ENCODE results near the gene GPR135. TPM values are rescaled to one million over a fixed set of nuclear protein-coding genes. Genes with fewer than 3 reads are reported as not detected.

GPR135 gene
- total RNA-seq: 1.8 and 2.0 TPM in 2 replicates

GRCh38 chr14:59465316-59466135, at the start of gene GPR135:
GPR135 (minus strand) TSS chr14:59465380; CDS start chr14:59465226, 154 bp downstream.
- peak; percentile 54 for DNase-seq
- peaks cover 6% of the 10 kb centered on the region for H3K4me1 Mint-ChIP-seq
- H3K36me3 Mint-ChIP-seq (ENCODE audit: low read depth): no peaks in the 10 kb centered on the region
- no peaks in the 10 kb centered on the region for H3K9me3 Mint-ChIP-seq
- H3K27me3 Mint-ChIP-seq: peaks cover 10% of the 10 kb centered on the region
- intact Hi-C loops (cut with micrococcal nuclease): no loop called here
- H3K4me3 Mint-ChIP-seq: peak within 1 kb of the TSS; percentile 86
- H3K27ac Mint-ChIP-seq: peak within 1 kb of the TSS; percentile 80

GRCh38 chr14:59511916-59512575, 46.9 kb upstream of the GPR135 start:
- Mint-ChIP-seq H3K4me1 (no peaks in the 10 kb centered on the region), H3K27me3 (peaks cover 11% of the 10 kb centered on the region), H3K9me3 (no peaks in the 10 kb centered on the region)

GRCh38 chr14:59510966-59511365, 45.8 kb upstream of the GPR135 start:
- DNase-seq: no peak

More at GRCh38 chr14:59511916-59512575, 46.9 kb upstream of the GPR135 start:
- intact Hi-C loops (cut with micrococcal nuclease): no loop called here
- peak; percentile 60 for DNase-seq
- no peak overlapping the region for H3K27ac Mint-ChIP-seq
- H3K4me3 Mint-ChIP-seq: no peak overlapping the region
- no peaks in the 10 kb centered on the region for H3K36me3 Mint-ChIP-seq (ENCODE audit: low read depth)

GRCh38 chr14:59510001-59510400, 44.8 kb upstream of the GPR135 start:
- H3K4me3 Mint-ChIP-seq: no peak overlapping the region
- no peaks in the 10 kb centered on the region for H3K4me1 Mint-ChIP-seq
- no peak overlapping the region for H3K27ac Mint-ChIP-seq
- DNase-seq: no peak
- H3K27me3 Mint-ChIP-seq: peaks cover 9% of the 10 kb centered on the region
- intact Hi-C loops (cut with micrococcal nuclease): no loop called here
- H3K9me3 Mint-ChIP-seq: no peaks in the 10 kb centered on the region
- H3K36me3 Mint-ChIP-seq (ENCODE audit: low read depth): no peaks in the 10 kb centered on the region

More at GRCh38 chr14:59510966-59511365, 45.8 kb upstream of the GPR135 start:
- Mint-ChIP-seq H3K27me3 (peaks cover 11% of the 10 kb centered on the region), H3K4me1 (no peaks in the 10 kb centered on the region), H3K9me3 (no peaks in the 10 kb centered on the region), H3K27ac (no peak overlapping the region), H3K4me3 (no peak overlapping the region), H3K36me3 (ENCODE audit: low read depth) (no peaks in the 10 kb centered on the region)
- intact Hi-C loops (cut with micrococcal nuclease): no loop called here

GRCh38 chr14:59509101-59509500, 43.9 kb upstream of the GPR135 start:
- Mint-ChIP-seq H3K27me3 (peaks cover 9% of the 10 kb centered on the region), H3K9me3 (no peaks in the 10 kb centered on the region), H3K27ac (no peak overlapping the region), H3K4me1 (peaks cover 3% of the 10 kb centered on the region), H3K4me3 (no peak overlapping the region), H3K36me3 (ENCODE audit: low read depth) (no peaks in the 10 kb centered on the region)
- DNase-seq: no peak
- intact Hi-C loops (cut with micrococcal nuclease): no loop called here

GRCh38 chr14:59507752-59508103, 42.5 kb upstream of the GPR135 start:
- peaks cover 2% of the 10 kb centered on the region for H3K36me3 Mint-ChIP-seq (ENCODE audit: low read depth)

GRCh38 chr14:59507063-59507751, 42.0 kb upstream of the GPR135 start:
- Mint-ChIP-seq H3K27ac (no peak overlapping the region), H3K4me1 (peaks cover 3% of the 10 kb centered on the region), H3K36me3 (ENCODE audit: low read depth) (peaks cover 5% of the 10 kb centered on the region), H3K27me3 (peaks cover 9% of the 10 kb centered on the region), H3K9me3 (no peaks in the 10 kb centered on the region), H3K4me3 (no peak overlapping the region)
- intact Hi-C loops (cut with micrococcal nuclease): loop anchor here (1.0 kb wide), 1 partner anchor 69 kb away; the partner anchor contains the start of gene CCDC175
- DNase-seq: peak; percentile 87

More at GRCh38 chr14:59507752-59508103, 42.5 kb upstream of the GPR135 start:
- Mint-ChIP-seq H3K27ac (no peak overlapping the region), H3K4me3 (no peak overlapping the region), H3K4me1 (peaks cover 3% of the 10 kb centered on the region), H3K9me3 (no peaks in the 10 kb centered on the region), H3K27me3 (peaks cover 9% of the 10 kb centered on the region)
- no peak for DNase-seq
- intact Hi-C loops (cut with micrococcal nuclease): loop anchor here (1.0 kb wide), 1 partner anchor 69 kb away; the partner anchor contains the start of gene CCDC175

GRCh38 chr14:59503256-59503655, 38.1 kb upstream of the GPR135 start:
- DNase-seq: no peak
- intact Hi-C loops (cut with micrococcal nuclease): no loop called here
- Mint-ChIP-seq H3K4me1 (peaks cover 3% of the 10 kb centered on the region), H3K27ac (no peak overlapping the region), H3K4me3 (no peak overlapping the region), H3K36me3 (ENCODE audit: low read depth) (peaks cover 9% of the 10 kb centered on the region), H3K27me3 (no peaks in the 10 kb centered on the region), H3K9me3 (no peaks in the 10 kb centered on the region)

- DNase-seq: no peak
- Mint-ChIP-seq H3K27ac (no peak overlapping the region), H3K9me3 (no peaks in the 10 kb centered on the region), H3K36me3 (ENCODE audit: low read depth) (peaks cover 22% of the 10 kb centered on the region), H3K27me3 (no peaks in the 10 kb centered on the region), H3K4me1 (peaks cover 3% of the 10 kb centered on the region), H3K4me3 (no peak overlapping the region)
- intact Hi-C loops (cut with micrococcal nuclease): no loop called here
Measured at GRCh38 chr14:59500732-59501131, 35.6 kb upstream of the GPR135 start.

- DNase-seq: no peak
- Mint-ChIP-seq H3K4me1 (peaks cover 22% of the 10 kb centered on the region), H3K4me3 (no peak overlapping the region), H3K27me3 (no peaks in the 10 kb centered on the region), H3K36me3 (ENCODE audit: low read depth) (peaks cover 72% of the 10 kb centered on the region), H3K9me3 (no peaks in the 10 kb centered on the region), H3K27ac (no peak overlapping the region)
- intact Hi-C loops (cut with micrococcal nuclease): no loop called here
Measured at GRCh38 chr14:59492384-59492783, 27.2 kb upstream of the GPR135 start.

- Mint-ChIP-seq H3K27ac (no peak overlapping the region), H3K27me3 (no peaks in the 10 kb centered on the region), H3K36me3 (ENCODE audit: low read depth) (peaks cover 64% of the 10 kb centered on the region), H3K9me3 (no peaks in the 10 kb centered on the region), H3K4me3 (no peak overlapping the region), H3K4me1 (peaks cover 26% of the 10 kb centered on the region)
- intact Hi-C loops (cut with micrococcal nuclease): no loop called here
- DNase-seq: no peak
Measured at GRCh38 chr14:59490756-59491155, 25.6 kb upstream of the GPR135 start.

GRCh38 chr14:59484639-59485175, 19.5 kb upstream of the GPR135 start:
- Mint-ChIP-seq H3K4me1 (peaks cover 55% of the 10 kb centered on the region), H3K27me3 (no peaks in the 10 kb centered on the region), H3K4me3 (peak overlapping the region; percentile 96), H3K36me3 (ENCODE audit: low read depth) (peaks cover 30% of the 10 kb centered on the region), H3K27ac (peak overlapping the region; percentile 93), H3K9me3 (no peaks in the 10 kb centered on the region)
- intact Hi-C loops (cut with micrococcal nuclease): loop anchor here (1.0 to 10.0 kb wide), 8 partner anchors 20 to 1498 kb away; partner anchors contain the start of genes DAAM1, DACT1, DHRS7 and KIAA0586
- no peak for DNase-seq

GRCh38 chr14:59483819-59484638, 18.8 kb upstream of the GPR135 start, which contains the start of the genes JKAMP and L3HYPDH:
JKAMP (plus strand) TSS chr14:59484517; CDS start chr14:59484590, 73 bp downstream.
L3HYPDH (minus strand) TSS chr14:59484408; CDS start chr14:59484316, 92 bp downstream.
- peaks cover 26% of the 10 kb centered on the region for H3K36me3 Mint-ChIP-seq (ENCODE audit: low read depth)
- peak; percentile 99 for DNase-seq
- H3K4me1 Mint-ChIP-seq: peaks cover 52% of the 10 kb centered on the region
- H3K9me3 Mint-ChIP-seq: no peaks in the 10 kb centered on the region
- no peaks in the 10 kb centered on the region for H3K27me3 Mint-ChIP-seq
- peak within 1 kb of the TSS; percentile 96 for H3K4me3 Mint-ChIP-seq
- intact Hi-C loops (cut with micrococcal nuclease): loop anchor here (1.0 to 10.0 kb wide), 7 partner anchors 20 to 1498 kb away; partner anchors contain the start of genes DAAM1, DHRS7, KIAA0586 and PCNX4
- H3K27ac Mint-ChIP-seq: peak within 1 kb of the TSS; percentile 93
